ENCODE measurements around the gene FAR2. TPM values are rescaled to one million over a fixed set of nuclear protein-coding genes. Genes with fewer than 3 reads are reported as not detected.

Gene FAR2
- total RNA-seq, 2 experiments from 2014 or later = 0.73 TPM; not detected in 1

- ChIA-PET POLR2A (interaction anchor here (0.6 to 0.7 kb wide), 2 partner anchors 22 to 1688 kb away, joined by 3 to 6 read pairs; no protein-coding TSS in a partner anchor), CTCF (ENCODE audit: unreplicated experiment) (no interaction called here)
- intact Hi-C loops (cut with micrococcal nuclease; ENCODE audit: unreplicated experiment) = no loop called here
- Histone ChIP-seq H3K36me3 (ENCODE audit: insufficient read depth, low read length) (no peaks in the 10 kb centered on the region), H3K27ac (ENCODE audit: low read depth, low read length, poor library complexity, severe bottlenecking) (no peak overlapping the region), H3K9me2 (ENCODE audit: insufficient read depth, low read length) (no peaks in the 10 kb centered on the region), H4K20me1 (ENCODE audit: insufficient read depth, low read length) (no peaks in the 10 kb centered on the region), H3K9me3 (ENCODE audit: low read length) (no peaks in the 10 kb centered on the region), H2AFZ (ENCODE audit: low read length) (no peak overlapping the region), H3K79me2 (ENCODE audit: insufficient read depth, low read depth, low read length) (no peaks in the 10 kb centered on the region), H3K4me2 (ENCODE audit: low read length) (no peak overlapping the region), H3K4me1 (ENCODE audit: insufficient read depth, low read length, poor library complexity, severe bottlenecking) (no peaks in the 10 kb centered on the region), H3K4me3 (ENCODE audit: low read depth, low read length, poor library complexity, severe bottlenecking) (no peak overlapping the region)
- DNase-seq (ENCODE audit: low spot score) = no peak
- TF ChIP-seq CTCF (conservative IDR thresholded peaks at IDR 0.05; ENCODE audit: low read length) (no peak), EZH2phosphoT487 (IDR thresholded peaks at IDR 0.05; ENCODE audit: borderline replicate concordance, low read depth, low read length) (no peak)
- BruUV-seq (replicated peaks) = no TSS peak
These were observed 63.8 kb downstream of the FAR2 start for GRCh38 chr12:29212682-29213403.

GRCh38 chr12:29216266-29216665, 67.2 kb downstream of the FAR2 start:
- POLR2A ChIA-PET = no interaction called here
- CTCF ChIA-PET (ENCODE audit: unreplicated experiment) = no interaction called here
- Histone ChIP-seq H3K4me2 (ENCODE audit: low read length) (no peak overlapping the region), H4K20me1 (ENCODE audit: insufficient read depth, low read length) (no peaks in the 10 kb centered on the region), H3K4me3 (ENCODE audit: low read depth, low read length, poor library complexity, severe bottlenecking) (no peak overlapping the region), H3K9me3 (ENCODE audit: low read length) (no peaks in the 10 kb centered on the region), H3K79me2 (ENCODE audit: insufficient read depth, low read depth, low read length) (no peaks in the 10 kb centered on the region), H3K9me2 (ENCODE audit: insufficient read depth, low read length) (no peaks in the 10 kb centered on the region), H3K36me3 (ENCODE audit: insufficient read depth, low read length) (no peaks in the 10 kb centered on the region), H3K27ac (ENCODE audit: low read depth, low read length, poor library complexity, severe bottlenecking) (no peak overlapping the region), H3K4me1 (ENCODE audit: insufficient read depth, low read length, poor library complexity, severe bottlenecking) (no peaks in the 10 kb centered on the region), H2AFZ (ENCODE audit: low read length) (no peak overlapping the region)
- DNase-seq (ENCODE audit: low spot score) = no peak
- TF ChIP-seq EZH2phosphoT487 (IDR thresholded peaks at IDR 0.05; ENCODE audit: borderline replicate concordance, low read depth, low read length) = no peak
- no peak for TF ChIP-seq CTCF (conservative IDR thresholded peaks at IDR 0.05; ENCODE audit: low read length)
- BruUV-seq (replicated peaks) = no TSS peak
- intact Hi-C loops (cut with micrococcal nuclease; ENCODE audit: unreplicated experiment) = no loop called here

GRCh38 chr12:29216797-29217575, 67.9 kb downstream of the FAR2 start:
- no peaks in the 10 kb centered on the region for H3K9me2 ChIP-seq (ENCODE audit: insufficient read depth, low read length)
- H3K4me2 ChIP-seq (ENCODE audit: low read length) = no peak overlapping the region
- no peaks in the 10 kb centered on the region for H4K20me1 ChIP-seq (ENCODE audit: insufficient read depth, low read length)
- DNase-seq (ENCODE audit: low spot score) = no peak
- H3K9me3 ChIP-seq (ENCODE audit: low read length) = no peaks in the 10 kb centered on the region
- H2AFZ ChIP-seq (ENCODE audit: low read length) = no peak overlapping the region
- H3K79me2 ChIP-seq (ENCODE audit: insufficient read depth, low read depth, low read length) = no peaks in the 10 kb centered on the region
- TF ChIP-seq EZH2phosphoT487 (IDR thresholded peaks at IDR 0.05; ENCODE audit: borderline replicate concordance, low read depth, low read length) (no peak), CTCF (conservative IDR thresholded peaks at IDR 0.05; ENCODE audit: low read length) (no peak)
- intact Hi-C loops (cut with micrococcal nuclease; ENCODE audit: unreplicated experiment) = no loop called here
- H3K4me1 ChIP-seq (ENCODE audit: insufficient read depth, low read length, poor library complexity, severe bottlenecking) = no peaks in the 10 kb centered on the region
- ChIA-PET CTCF (ENCODE audit: unreplicated experiment) (no interaction called here), POLR2A (no interaction called here)
- H3K36me3 ChIP-seq (ENCODE audit: insufficient read depth, low read length) = no peaks in the 10 kb centered on the region
- H3K4me3 ChIP-seq (ENCODE audit: low read depth, low read length, poor library complexity, severe bottlenecking) = no peak overlapping the region
- no peak overlapping the region for H3K27ac ChIP-seq (ENCODE audit: low read depth, low read length, poor library complexity, severe bottlenecking)
- no TSS peak for BruUV-seq (replicated peaks)
